GM19467 (cell line): ENCODE results near the gene ZBTB37.
"Not testable (repeated sequence)": the region's sequence is repeated elsewhere in the genome, so short reads cannot be mapped to it uniquely, and the experiment has no call there.

ENCODE experiments used
- ATAC-seq: cut with Tn5 transposase; IDR thresholded peaks from one replicate; pipeline ENCODE4 v1.9.1; 2021; ENCODE audit warnings: mild to moderate bottlenecking, moderate library complexity; ENCODE audit not compliant: unreplicated experiment

Gene ZBTB37

DNA sequence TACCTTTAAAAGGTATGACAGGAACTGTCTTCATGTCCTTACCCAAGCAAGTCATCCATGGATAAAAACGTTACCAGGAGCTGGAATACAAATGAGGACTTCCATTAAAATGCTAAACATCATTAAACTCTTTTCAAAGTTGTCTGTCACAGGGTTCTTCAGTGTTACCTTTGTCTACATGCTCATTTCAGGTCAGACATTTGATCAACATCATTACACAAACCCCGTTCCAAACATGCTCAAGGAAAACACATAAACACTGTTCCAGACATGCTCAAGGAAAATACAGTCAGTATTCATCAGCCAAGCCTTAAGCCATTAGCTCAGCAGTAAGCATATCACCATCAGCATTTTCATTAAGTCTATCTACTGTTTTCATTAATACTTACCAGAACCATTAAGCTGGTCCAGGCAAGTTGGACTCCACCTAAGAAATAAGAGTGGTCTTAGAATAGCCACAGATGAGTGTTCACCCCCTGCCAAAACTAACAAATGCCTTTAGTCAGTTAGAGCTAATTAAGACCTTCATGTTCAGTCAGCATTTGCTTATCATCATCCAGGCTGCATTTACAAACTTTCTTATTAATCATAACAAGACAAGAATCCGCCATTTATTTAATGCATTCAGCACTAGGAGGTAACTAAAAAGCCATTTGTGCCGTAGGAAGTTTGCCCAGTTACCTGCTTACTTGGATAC, 2.6 kb upstream of the ZBTB37 start:
- ATAC-seq, result no peak

DNA sequence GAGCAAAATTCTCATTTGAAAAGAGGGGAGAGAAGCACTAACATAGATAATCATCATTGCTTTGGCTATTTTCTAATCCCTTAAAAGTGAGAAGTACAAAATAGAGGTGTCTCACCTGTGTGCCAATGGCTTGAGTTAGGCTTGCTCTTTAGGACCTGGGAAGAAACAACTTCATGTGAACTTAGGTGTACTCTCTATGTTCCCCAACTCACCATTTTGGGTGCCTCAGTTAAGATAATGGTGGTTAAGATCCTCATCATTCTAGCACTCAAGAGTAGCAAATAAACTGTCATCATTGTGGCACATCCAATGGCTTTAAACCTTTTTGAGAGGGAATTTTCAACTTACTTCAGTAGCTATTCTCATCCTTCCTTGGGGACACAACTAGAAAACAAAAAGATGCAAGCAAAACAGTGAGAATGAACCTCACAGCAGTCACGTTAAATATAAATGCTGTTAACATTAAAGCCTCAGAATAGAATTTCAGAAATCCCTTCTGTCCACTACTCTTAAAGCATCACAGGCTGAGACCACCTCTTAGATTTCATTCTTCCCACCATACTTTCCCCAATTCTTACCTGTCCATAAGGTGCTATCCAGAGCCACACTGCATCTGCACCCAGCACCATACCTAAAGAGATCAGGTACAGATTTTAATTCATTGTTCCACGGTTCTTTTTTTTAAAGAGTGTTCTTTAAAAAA, 1.6 kb upstream of the ZBTB37 start:
- ATAC-seq, result no peak

DNA sequence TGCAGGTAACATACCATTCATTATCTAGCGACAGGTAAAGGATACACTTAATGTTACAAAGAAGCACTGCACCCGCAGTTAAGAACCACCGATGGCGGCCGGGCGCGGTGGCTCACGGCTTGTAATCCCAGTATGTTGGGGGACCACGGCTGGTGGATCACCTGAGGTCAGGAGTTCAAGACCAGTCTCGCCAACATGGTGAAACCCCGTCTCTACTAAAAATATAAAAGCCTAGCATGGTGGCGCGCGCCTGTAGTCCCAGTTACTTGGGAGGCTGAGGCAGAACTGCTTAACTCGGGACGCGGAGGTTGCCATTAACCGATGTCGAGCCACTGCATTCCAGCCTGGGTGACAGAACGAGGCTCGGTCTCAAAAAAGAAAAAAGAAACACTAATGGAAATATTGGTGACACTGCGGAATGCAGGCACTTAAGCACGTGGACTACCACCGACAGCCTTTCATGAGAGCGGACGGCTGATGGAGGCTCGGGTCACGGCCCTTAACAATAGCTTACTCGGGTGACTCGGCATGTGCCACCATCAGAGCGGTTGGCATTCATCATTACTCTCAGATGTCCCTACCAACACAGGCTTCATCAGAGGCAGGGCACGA, 933 bp upstream of the ZBTB37 start:
- ATAC-seq, result no peak

DNA sequence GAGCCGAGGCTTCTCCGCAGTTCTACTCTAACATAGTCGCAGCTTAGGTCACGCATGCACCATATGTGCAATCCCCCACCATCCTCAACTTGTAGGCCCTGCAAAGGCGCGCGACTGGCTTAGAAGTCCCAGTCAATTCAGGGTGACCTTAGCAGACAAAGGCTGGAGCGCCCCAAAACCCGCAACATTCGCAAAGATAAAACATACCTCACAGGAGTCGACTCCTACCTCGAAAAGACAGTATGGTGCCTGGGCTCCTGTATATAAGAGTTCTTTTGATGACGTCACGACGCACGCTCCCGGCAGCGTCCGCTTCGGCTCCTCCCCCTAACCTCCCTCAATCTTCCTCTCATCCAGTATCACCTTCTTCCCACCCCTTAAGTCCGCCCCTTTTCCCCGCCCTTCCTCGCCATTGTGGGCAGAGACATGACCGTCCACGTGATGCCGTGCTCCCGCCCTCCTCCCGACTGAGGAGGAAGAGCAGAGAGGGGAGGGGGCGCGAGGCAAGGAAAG, 371 bp upstream of the ZBTB37 start, which contains the start of gene GAS5:
Gene GAS5, minus strand, starts transcription at position 237 of the 513 bp plus-strand sequence.
- ATAC-seq, result peak; percentile 65

DNA sequence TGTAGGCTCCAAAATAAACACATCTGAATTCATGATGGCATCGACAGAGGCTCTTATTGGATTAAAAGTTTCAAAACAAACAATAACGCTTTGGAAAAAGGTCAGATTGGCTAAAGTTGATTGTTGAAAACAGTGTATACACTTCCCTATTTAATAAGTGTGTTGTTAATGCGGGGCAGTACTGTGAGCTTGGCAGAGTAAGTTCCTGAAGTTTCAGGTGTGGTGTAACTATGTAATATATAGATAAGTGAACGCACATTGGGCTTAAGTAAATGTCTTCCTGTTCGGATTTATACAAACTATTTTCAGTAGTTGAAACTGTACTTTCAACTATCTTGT, 810 bp downstream of the ZBTB37 start:
- no peak for ATAC-seq

DNA sequence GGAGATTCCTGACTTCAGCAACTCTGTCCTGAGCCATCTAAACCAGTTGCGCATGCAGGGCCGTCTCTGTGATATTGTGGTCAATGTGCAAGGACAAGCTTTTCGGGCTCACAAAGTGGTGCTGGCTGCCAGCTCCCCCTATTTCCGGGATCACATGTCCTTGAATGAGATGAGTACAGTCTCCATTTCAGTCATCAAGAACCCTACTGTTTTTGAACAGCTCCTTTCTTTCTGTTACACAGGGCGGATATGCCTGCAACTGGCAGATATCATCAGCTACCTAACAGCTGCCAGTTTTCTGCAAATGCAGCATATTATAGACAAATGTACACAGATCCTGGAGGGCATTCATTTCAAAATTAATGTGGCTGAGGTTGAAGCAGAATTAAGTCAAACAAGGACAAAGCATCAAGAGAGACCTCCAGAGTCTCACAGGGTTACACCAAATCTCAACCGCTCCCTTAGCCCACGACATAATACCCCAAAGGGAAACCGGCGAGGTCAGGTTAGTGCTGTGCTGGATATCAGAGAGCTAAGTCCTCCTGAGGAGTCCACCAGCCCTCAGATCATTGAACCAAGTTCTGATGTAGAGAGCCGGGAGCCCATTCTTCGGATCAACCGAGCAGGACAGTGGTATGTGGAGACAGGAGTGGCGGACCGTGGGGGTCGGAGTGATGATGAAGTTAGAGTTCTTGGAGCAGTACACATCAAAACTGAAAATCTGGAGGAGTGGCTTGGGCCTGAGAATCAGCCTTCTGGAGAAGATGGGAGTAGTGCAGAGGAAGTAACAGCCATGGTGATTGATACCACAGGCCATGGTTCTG, 2.3 kb downstream of the ZBTB37 start:
- no peak for ATAC-seq

DNA sequence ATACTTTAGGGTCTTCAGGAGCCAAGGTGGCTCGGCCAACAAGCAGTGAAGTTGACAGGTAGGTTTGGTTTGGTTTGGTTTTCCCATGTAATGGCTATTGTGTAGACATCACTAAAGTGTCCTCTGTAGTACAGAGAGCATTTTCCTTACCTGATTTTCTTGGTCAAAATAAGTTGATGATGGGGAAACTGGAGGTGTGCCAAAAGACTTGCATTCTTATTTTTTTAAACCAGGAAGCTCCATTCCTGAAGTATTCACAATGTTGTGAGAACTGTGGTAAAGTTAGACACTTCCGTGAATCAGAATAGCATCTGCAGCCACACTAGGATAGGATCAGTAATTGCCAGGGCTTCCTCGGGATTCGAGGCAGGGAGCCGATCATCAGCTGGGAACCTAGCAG, 2.9 kb downstream of the ZBTB37 start:
- no peak for ATAC-seq

DNA sequence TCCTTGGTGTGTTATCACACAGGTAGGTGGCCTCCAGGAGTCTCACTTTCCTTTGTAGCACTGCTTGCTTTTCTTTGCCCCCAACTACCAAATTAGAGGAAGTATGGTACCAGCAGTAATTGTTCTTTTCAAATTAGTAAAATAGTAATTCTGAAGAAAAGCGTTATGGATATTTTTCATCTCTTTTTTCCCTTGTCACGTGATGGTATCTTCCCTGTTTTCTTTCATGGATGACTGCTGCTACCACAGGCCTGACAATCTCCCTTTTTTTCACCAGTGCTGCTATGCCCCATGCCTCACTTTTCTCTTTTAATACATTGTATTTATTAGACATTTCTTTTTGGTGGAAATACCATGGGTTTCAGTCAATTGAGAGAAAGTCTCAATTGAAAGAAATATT, 3.3 kb downstream of the ZBTB37 start:
- no peak for ATAC-seq

DNA sequence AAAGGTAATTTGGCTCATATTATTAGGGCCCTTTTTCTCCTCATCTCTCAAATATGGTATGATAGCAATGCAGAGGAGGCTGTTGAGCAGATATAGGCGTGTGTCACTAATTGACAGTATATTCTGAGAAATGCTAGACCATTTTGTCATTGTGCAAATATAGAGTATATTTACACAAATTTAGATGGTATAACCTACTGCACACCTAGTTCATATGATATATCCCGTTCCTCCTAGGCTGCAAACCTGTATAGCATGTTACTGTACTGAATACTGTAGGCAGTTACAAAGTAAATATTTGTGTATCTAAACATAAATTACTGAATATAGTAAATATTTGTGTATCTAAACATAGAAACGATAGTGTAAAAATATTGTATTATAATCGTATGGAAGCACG, 8.6 kb downstream of the ZBTB37 start:
- ATAC-seq, result no peak

DNA sequence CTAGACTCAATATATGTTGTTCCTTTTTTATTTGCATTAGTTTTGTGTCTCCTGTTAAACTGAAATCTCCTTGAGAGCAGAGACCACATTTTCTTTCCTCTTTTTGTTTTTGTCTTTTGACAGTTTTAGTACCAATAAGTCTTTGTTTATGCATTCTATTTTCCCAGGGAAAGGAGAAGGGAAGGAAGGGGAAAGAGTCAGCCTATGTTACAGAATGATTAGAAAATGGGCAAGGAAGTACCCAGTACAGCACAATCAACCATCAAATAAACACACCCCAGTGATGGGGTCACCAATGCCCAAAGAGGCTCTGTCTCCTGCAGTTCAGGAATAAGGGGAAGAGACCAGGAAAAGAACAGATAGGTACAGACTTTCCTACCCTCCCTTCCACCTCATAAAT, 10.1 kb downstream of the ZBTB37 start:
- ATAC-seq, result no peak

DNA sequence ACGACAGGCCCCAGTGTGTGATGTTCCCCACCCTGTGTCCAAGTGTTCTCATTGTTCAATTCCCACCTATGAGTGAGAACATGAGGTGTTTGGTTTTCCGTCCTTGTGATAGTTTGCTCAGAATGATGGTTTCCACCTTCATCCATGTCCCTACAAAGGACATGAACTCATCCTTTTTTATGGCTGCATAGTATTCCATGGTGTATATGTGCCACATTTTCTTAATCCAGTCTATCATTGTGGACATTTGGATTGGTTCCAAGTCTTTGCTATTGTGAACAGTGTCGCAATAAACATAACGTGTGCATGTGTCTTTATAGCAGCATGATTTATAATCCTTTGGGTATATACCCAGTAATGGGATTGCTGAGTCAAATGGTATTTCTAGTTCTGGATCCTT, 12.9 kb downstream of the ZBTB37 start:
- ATAC-seq, result not testable (repeated sequence)

DNA sequence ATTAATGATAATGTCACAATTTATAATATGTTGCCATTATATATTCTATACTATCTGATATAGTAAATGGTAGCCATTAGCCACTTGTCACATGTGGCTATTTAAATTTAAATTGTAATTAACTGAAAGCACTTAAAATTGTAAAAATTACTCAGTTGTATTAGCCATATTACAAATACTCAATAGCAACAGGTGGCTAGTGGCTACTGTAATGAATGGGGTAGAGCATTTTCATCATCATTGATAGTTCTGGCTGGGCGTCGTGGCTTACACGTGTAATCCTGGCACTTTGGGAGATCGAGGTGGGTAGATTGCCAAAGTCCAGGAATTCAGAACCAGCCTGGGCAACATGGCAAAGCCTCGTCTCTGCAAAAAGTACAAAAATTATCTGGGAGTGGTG, 16.5 kb downstream of the ZBTB37 start:
- ATAC-seq, result no peak

DNA sequence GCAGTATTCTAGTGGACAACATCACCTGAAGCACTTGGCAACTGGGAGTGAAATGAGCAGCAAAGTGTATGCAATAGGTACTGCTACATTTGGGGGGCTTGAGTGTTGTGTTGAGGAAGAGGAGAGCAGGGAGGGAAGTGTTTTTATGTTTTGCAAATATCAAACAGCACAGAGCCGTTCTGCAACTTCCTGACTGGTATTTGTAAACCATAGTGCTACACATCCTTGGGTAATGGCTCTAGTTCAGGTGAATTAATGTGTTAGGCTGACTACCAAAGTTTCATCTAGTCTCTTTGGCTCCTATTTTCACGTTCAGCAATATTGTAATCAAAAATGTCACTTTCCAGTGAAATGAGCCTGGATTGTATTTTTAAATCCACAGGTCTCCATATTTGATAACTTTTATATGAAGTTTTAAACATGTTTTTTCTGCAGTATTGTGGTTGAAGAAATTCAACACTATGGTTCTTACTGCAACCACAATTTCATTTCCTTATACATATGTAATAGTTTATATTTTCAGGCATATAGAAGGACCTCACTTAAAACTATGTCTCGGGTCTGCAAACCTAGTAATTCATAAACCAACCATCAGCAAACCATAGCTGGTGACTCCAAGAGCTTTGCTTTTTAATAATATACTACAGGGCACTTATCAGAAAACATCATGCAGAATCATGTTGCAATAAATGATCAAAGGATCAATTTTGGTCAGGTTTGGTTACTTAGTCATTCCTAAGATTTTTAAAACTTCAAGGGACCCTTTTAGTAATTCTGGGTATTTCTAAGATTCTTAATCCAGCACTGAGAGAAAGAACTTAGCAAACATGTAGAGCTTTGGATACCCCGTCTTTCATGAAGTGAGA, 18.8 kb downstream of the ZBTB37 start:
- ATAC-seq, result no peak

DNA sequence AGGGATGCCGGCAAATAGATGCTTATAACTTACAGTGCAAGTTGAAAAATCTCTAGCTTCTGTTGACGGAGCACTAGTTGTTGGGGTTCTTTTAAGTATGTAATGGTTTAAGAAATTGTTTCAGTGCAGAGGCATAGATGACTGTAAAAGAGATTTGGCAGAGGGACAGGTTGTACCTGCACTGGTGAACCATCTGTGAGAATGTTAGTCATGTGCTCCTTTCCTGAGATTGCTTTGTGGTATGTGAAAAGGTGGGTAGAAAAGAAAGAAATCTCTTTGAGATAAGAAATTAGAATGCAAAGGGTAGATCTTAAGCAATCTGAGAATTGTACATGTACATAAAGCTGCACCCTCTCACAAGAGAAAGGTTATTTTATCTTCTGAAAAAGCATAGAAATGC, 19.4 kb downstream of the ZBTB37 start:
- no peak for ATAC-seq

DNA sequence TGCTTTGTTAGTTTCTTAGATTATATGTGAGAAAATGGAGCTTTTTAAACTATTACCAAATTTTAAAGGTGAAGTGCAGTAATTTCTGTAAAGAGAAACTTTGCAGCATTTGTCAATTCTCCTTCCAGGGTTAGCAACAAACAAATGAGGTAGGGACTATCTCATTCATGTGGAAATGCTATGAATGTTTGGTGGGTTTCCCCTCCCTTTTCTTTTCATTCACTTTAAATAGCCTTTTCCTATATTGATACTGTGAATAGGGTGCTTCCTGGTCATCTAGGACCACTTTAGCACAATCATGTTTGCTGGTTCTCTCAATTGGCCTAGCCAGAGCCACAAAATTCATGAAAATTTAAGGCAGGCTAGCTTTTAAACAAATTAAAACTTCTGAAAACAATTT, 20.6 kb downstream of the ZBTB37 start:
- no peak for ATAC-seq

DNA sequence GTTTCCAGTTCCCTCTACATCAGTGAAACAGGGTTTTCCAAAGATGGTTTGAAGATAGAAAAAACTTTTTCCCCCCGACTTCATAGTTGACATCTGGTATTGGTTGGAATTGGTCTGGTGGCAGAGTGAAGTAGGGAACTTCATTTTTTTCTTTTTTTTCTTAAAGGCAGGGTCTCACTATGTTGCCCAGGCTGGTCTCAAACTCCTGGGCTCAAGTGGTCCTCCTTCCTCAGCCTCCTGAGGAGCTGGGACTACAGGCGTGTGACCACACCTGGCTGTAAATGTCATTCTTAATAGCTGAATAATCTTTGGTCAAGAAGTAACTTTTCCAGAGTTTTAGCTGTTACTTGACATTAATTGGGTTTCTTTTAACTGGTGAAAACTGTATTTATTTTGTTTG, 21.7 kb downstream of the ZBTB37 start:
- ATAC-seq, result no peak

DNA sequence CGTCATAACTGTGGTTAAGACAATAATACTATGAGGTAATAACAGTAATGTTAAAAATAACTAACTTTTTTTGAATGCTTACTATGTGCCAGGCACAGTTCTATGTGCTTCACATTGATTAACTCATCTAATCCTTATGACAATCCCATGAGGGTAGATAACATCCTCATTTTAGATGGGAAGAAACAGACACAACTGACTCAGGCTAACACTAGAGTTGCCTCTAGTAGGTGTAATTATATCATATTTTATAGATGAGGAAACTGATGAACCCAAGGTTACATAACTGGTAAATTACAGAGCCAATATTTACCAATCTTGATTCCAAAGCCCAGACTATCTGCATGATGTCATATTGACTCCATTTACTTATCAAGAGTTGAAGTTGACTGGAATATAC, 25.4 kb downstream of the ZBTB37 start:
- ATAC-seq, result no peak

DNA sequence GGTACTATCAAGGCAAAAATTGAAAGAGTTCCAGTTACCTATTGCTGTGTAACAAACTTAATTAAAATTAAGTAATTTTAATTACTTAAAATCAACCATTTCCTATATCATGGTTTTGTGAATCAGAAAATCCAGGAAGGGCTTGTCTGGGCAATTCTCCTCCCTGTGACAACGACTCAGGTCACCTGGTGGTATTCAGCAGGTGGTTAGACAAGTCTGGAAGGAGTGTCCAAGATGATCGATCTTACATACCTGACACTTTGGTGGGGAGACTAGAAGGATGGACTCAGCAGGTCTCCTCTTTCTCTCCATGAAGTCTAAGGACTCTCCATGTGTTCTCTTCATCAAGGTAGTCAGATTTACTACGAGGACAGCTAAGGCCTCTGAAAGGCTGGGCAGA, 26.0 kb downstream of the ZBTB37 start:
- ATAC-seq, result no peak

DNA sequence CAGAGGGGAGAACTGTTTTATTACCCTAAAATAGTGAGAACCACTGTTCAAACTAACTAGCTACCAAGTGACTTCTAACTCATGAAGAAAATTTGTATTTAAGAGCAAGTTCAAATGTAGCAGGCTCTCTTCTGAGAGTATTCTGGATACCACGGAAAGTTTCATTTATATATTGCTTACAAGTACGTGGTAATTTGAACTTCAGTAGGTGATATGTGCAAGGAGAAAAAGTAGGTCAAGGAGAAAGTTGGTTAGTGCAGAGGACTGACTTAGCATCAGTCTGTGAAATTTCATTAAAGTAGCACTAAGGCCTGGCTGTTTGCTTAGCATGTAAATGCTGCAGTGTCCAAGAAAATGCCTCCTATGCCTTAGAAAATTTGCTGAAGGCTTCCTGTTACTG, 32.2 kb downstream of the ZBTB37 start:
- no peak for ATAC-seq

DNA sequence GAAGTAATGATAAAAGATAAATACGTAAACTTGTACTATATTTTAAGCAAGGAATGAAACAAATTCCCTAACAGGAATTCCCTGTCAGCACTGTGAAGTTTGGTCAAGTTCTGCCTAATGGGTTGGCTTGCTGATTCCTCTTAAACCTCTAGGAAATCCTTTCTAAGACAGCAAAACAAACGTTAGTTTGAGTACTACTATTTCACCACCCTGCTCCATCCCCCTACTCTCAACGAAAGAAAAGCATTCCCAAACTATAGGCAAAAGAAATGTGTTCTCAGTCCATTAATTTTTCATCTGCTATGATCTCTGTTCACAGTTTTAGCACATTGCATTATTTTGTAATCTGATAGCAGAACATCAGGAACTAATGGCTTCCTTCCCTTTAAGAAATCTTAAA, 32.8 kb downstream of the ZBTB37 start:
- no peak for ATAC-seq
